Measurements from ENCODE around the gene VDAC2.

- TF ChIP-seq CTCF (IDR thresholded peaks at IDR 0.05) (no peak), POLR2A (IDR thresholded peaks at IDR 0.05) (no peak)
Measured at GRCh38 chr10:75228278-75228677, 17.7 kb downstream of the VDAC2 start.
